AG04449 (cell line): Measurements from ENCODE around the gene SUN5.

Experiments
- CTCF ChIA-PET: fragments of 350-600 bp; formaldehyde crosslinking; extraction: SDS; loops from one replicate; lab custom pipeline; 2021; ENCODE audit warnings: antibody characterized with exemption; lab: Yijun Ruan, JAX
- POLR2A ChIA-PET: fragments of 400-600, 350-600 bp; formaldehyde crosslinking; extraction: SDS; loops from one replicate; lab custom pipeline; 2020; ENCODE audit warnings: antibody characterized with exemption, inconsistent platforms; lab: Yijun Ruan, JAX
- DNase-seq: peaks from one replicate; pipeline ENCODE4 v3.0.0-alpha.2; 2010; ENCODE audit warnings: low read depth, low spot score
- H3K4me3 ChIP-seq: 2 replicates; pipeline ENCODE4 v1.5.1; 2011; ENCODE audit warnings: low read depth, mild to moderate bottlenecking, control low read depth, low read length
- TF ChIP-seq, protein P1 (sequence below): IDR thresholded peaks from one replicate; pipeline ENCODE4 v1.5.1; 2011; ENCODE audit warnings: mild to moderate bottlenecking, moderate library complexity, low read length, control low read depth, inconsistent platforms; ENCODE audit not compliant: insufficient read depth; ENCODE audit errors: missing control alignments

The SUN5 gene

DNA sequence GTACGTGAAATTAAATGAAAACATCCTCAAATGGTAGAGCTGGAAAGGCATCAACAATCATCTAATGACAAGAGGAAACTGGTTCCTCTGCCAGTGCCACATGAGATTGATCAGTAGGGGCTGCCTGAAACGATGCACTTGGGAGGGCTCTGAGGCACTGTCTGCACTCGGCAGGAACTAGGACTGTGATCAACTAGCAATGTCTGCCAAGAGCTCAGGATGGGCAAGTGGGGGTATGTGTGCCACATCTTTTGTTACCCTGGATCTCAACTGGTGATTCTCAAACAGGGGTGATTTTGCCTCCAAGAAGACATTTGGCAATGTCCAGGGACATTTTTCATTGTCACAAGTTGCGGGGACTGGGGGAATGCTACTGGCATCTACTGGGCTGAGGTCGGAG, 29.1 kb upstream of the SUN5 start:
- ChIA-PET CTCF (no interaction called here), POLR2A (no interaction called here)
- no peak overlapping the region for H3K4me3 ChIP-seq
- DNase-seq: no peak
- TF ChIP-seq, protein P1, sequence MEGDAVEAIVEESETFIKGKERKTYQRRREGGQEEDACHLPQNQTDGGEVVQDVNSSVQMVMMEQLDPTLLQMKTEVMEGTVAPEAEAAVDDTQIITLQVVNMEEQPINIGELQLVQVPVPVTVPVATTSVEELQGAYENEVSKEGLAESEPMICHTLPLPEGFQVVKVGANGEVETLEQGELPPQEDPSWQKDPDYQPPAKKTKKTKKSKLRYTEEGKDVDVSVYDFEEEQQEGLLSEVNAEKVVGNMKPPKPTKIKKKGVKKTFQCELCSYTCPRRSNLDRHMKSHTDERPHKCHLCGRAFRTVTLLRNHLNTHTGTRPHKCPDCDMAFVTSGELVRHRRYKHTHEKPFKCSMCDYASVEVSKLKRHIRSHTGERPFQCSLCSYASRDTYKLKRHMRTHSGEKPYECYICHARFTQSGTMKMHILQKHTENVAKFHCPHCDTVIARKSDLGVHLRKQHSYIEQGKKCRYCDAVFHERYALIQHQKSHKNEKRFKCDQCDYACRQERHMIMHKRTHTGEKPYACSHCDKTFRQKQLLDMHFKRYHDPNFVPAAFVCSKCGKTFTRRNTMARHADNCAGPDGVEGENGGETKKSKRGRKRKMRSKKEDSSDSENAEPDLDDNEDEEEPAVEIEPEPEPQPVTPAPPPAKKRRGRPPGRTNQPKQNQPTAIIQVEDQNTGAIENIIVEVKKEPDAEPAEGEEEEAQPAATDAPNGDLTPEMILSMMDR: no peak

DNA sequence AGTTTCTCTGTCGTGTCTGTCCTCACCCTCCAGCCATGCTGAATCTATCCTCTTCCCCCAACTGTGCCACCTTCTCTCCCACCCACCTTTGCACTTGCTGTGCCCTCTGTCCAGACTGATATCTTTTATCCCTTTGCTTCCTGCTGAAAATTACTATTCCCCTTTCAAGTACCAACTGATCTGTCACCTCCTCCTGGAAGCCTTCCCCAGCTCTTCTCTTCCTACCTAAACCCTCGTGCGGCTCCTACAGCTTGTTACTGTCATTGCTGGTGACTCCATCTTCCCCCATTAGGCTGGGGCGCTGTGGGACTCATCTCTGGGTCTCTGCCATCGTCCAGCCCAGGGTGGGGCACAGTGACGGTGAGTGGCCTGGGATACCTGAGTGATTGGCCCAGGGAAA, 28.3 kb upstream of the SUN5 start:
- CTCF ChIA-PET: no interaction called here
- no peak for DNase-seq
- POLR2A ChIA-PET: no interaction called here
- TF ChIP-seq, protein P1: no peak
- no peak overlapping the region for H3K4me3 ChIP-seq

- CTCF ChIA-PET: no interaction called here
- TF ChIP-seq, protein P1: no peak
Measured at GRCh38 chr20:33031531-33031930, 27.3 kb upstream of the SUN5 start, which contains the start of gene BPIFB6. TSS of gene BPIFB6 (plus strand) at chr20:33031648. CDS start at chr20:33031648, 0 bp downstream.

DNA sequence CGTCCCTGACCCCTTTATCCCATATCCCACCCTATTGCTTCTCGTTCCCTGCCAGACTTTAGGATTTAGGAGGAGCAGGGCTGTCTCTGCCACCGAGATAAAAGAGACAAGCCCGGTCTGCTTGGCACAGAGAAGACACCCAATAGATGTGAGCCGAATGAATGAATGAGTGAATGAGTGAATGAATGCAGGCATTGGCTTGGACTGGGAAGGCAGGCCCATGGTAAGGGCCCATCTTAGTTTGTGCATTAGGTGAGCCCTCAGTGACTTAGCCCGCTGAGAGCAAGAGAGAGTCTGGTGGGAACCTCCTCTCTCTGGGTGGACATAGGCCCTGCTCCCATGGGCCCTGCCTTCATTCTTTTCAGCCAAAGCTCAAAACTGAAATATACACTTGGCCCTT, 26.3 kb upstream of the SUN5 start:
- H3K4me3 ChIP-seq: no peak overlapping the region
- TF ChIP-seq, protein P1: no peak
- ChIA-PET POLR2A (no interaction called here), CTCF (no interaction called here)
- DNase-seq: no peak

More at GRCh38 chr20:33031531-33031930, 27.3 kb upstream of the SUN5 start, which contains the start of gene BPIFB6:
- no peak within 1 kb of the TSS for H3K4me3 ChIP-seq
- POLR2A ChIA-PET: no interaction called here
- DNase-seq: no peak

DNA sequence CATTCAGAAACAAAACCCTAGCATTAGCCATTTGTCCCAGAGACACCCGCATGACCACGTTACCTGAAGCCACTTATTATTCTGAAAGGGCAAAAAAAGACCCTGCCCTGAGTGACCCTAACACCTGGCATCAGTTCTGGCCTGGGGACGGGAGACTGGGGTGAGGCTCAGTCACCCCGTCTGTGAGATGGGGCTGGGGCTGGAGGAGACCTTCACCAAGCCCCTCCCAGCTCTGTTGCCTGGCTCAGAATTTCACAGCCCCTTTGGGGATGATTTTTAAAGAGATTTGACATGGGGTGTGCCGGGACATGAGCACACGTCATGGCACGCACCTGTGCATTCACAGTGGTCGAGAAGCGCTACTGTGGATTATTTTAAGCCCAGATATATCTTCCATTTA, 25.8 kb upstream of the SUN5 start:
- DNase-seq: no peak
- ChIA-PET POLR2A (no interaction called here), CTCF (no interaction called here)

GRCh38 chr20:33028875-33029274, 24.6 kb upstream of the SUN5 start:
- H3K4me3 ChIP-seq: no peak overlapping the region
- ChIA-PET POLR2A (no interaction called here), CTCF (interaction anchor here (1.0 kb wide), 1 partner anchor 239 kb away, joined by 3 read pairs; no protein-coding TSS in a partner anchor)
- TF ChIP-seq, protein P1: no peak
- no peak for DNase-seq

More for the DNA sequence above, 25.8 kb upstream of the SUN5 start:
- H3K4me3 ChIP-seq: no peak overlapping the region
- TF ChIP-seq, protein P1: no peak
